Pons (tissue), 1 donor: Measurements from ENCODE around the gene RASGRP4.
"Not testable (repeated sequence)": the region's sequence is repeated elsewhere in the genome, so short reads cannot be mapped to it uniquely, and the experiment has no call there.

Source experiments
- DNase-seq: peaks from one replicate; pipeline ENCODE4 v3.0.0-alpha.2; 2016; ENCODE audit warnings: low spot score

Gene RASGRP4

DNA sequence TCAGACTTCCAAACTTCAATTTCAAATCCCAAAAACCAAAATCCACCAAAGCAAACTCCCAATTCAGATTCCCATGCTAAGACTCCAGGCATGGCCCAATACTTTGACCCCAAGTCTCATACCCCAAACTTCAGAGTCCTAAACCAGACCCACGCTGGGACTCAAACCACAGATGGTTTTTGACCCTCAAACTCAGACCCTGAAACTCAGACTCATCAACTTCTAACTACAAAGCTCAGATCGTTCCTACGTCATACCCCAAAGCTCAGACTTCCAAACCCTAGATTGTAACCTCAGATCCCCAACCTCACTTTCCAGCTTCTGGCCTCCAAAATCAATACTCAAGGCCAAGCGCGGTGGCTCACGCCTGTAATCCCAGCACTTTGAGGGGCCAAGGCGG, 19.3 kb upstream of the RASGRP4 start:
- DNase-seq, result no peak

GRCh38 chr19:38444026-38444425, 18.0 kb upstream of the RASGRP4 start:
- DNase-seq, result no peak

DNA sequence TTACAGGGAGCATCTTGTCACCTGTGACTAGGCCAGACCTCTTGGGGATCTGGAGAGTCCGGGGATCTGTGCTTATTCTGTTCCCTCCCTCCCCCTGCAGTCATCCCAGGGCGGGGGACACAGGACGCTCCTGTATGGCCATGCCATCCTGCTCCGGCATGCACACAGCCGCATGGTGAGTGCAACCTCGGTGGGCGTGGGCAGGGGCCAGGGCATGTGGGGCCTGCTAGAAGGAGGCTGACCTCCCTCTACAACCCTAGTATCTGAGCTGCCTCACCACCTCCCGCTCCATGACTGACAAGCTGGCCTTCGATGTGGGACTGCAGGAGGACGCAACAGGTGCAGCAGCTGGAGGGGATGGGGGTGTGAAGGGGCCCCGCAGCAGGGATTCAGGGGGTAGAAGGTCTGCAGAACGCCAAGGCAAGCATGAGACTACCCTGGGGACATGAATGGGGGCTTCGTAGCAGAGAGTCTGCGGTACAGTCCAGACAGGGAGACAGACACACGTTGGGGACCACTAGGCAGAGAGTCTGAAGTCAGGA, 17.5 kb upstream of the RASGRP4 start:
- no peak for DNase-seq

DNA sequence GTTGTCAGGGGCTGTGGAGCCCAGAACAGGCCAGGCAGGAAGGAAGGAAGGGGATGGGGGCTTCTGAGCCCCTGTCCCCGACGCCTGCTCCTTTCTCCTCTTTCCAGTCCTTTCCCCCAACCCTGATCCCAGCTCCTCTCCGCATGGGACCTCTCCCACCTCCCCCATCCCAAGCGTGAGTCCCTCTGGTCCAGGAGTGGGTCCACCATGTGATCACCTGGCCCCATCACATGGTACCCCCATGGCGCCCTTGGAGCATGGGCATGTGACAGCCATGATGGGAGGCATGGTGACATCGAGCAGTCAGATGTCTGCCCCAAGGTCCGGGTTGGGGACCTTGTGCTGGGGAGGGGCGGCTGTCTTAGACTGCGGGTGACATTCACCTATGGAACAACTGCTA, 16.7 kb upstream of the RASGRP4 start:
- no peak for DNase-seq

DNA sequence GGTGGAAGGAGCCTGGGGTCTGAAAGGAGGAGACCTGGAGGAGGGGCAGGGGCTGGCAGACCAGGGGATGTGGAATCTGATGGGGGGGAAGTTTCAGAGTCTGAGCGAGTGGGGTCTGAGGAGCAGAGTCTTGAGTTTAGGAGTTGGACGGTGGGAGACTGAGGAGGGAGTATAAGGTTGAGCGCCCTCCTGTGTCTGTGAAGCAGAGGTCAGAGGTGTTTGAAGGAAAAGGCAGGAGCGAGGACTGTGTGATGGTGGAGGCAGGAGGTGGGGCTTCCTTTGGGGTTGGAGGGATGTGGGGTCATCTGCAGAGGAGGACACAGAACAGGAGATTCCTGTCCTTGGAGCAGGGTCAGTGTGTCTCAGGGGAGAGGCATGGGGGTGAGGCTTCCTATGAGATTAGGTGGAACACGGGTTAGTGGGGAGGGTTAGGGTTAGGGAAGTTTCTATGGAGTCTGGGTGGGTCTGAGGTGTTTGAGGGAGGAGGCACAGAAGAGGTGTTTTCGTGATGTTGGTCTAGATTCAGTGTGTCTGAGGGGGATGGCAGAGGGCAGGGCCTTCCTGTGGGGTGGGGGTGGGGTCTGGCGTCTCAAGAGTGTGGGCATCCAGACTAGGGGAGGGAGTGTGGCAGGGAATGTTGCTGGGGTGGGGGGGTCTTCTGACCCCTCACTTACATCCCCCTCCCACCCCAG, 15.8 kb upstream of the RASGRP4 start:
- DNase-seq, result no peak

- DNase-seq, result no peak
Observed at GRCh38 chr19:38440592-38440991, 14.6 kb upstream of the RASGRP4 start.

GRCh38 chr19:38437917-38438316, 11.9 kb upstream of the RASGRP4 start:
- no peak for DNase-seq

DNA sequence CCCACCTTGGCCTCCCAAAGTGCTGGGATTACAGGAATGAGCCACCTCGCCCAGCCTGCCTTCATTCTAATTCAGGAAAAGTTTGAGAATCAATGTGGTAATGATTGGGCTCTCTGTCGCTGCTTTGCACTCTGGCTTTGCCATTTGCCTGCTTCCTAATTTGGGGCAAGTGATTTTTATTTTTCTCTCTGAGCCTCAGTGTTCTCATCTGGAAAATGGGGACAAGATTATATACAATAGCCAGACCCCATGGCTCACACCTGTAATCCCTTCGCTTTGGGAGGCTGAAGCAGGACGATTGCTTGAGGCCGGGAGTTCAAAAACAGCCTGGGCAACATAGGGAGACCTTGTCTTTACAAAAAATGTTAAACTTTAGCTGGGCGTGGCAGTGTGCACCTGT, 11.3 kb upstream of the RASGRP4 start:
- DNase-seq, result no peak

GRCh38 chr19:38434549-38435051, 8.6 kb upstream of the RASGRP4 start:
- peak; percentile 61 for DNase-seq

DNA sequence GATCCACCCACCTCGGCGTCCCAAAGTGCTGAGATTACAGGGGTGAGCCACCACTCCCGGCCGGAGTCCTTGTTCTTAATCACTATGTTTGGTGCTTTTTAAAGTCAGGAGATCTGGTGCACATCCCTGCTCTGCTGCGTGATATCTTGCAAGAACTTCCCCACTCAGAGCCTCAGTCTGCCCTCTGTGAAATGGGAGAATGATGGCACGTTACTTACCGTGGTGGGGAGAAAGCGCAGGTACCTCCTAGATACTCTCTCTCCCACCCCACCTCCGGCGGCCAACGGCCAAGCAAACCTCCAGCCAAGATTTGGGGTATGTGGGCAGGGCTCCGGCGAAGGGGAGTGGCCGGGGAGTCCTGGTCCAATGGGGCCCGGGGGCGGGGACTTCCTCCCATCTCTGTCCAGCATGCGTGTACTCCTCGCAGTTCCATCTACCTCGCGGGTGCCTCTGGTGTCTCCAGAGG, 7.3 kb upstream of the RASGRP4 start, which contains the start of gene RYR1:
Gene RYR1, plus strand, starts transcription at position 424 of the 466 bp plus-strand sequence. CDS start 139 bp downstream, outside the sequence.
- DNase-seq, result peak; percentile 43

GRCh38 chr19:38430931-38431330, 4.9 kb upstream of the RASGRP4 start:
- no peak for DNase-seq

GRCh38 chr19:38429811-38430156, 3.8 kb upstream of the RASGRP4 start:
- DNase-seq, result no peak

GRCh38 chr19:38429055-38429810, 3.2 kb upstream of the RASGRP4 start:
- no peak for DNase-seq

GRCh38 chr19:38427035-38427677, 1.1 kb upstream of the RASGRP4 start:
- not testable (repeated sequence) for DNase-seq

GRCh38 chr19:38425222-38425809, 703 bp downstream of the RASGRP4 start:
- DNase-seq, result no peak

GRCh38 chr19:38424272-38424671, 1.7 kb downstream of the RASGRP4 start:
- DNase-seq, result no peak

GRCh38 chr19:38422438-38422837, 3.6 kb downstream of the RASGRP4 start:
- DNase-seq, result no peak

- no peak for DNase-seq
Observed at GRCh38 chr19:38421856-38422255, 4.2 kb downstream of the RASGRP4 start.

GRCh38 chr19:38420935-38421334, 5.1 kb downstream of the RASGRP4 start:
- no peak for DNase-seq

DNA sequence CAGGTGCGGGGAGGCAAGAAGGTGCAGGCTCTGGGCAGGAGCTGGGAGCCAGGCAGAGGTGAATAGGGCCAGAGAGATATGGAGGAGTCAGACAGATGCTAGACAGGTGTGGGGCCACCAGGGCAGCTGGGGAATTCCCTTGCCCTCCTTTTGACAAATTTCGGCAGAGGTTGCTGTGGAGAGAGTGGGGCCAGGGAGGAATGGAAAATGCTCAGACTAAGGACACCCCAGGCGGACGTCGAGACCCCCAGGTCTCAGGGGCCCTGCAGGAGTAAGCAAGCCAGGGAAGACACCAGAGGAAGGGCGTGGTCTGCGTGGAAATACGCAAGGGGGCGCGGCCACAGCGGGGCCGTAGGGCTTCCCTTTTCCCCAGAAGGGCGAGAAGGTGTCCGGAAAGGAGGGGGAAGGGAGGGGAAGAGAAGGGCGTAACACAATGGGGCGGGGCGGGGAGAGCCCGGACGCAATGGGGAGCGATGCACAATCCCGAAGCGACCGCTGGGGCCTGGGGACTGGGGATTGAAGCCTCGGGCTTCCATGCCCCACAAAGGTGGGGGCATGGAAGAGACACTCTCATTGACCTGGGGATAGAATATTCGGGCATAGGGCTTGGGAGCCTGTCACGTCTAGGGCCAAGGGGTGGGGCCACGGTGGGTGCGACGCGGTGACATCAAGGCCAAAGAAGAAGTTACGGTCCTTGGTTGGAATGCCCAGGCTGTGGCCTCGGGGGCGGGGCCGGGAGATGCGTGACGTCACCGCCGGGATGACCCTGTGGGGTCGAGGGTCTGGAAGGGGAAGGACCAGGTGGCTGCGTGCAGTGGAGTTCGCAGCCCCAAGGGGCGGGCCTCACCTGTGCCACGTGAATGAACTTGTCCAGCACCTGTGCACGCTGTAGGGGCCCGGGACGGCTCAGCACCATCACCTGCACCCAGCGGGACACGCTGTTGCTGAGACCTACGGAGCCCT, 8.2 kb downstream of the RASGRP4 start:
- DNase-seq, result peak; percentile 25

DNA sequence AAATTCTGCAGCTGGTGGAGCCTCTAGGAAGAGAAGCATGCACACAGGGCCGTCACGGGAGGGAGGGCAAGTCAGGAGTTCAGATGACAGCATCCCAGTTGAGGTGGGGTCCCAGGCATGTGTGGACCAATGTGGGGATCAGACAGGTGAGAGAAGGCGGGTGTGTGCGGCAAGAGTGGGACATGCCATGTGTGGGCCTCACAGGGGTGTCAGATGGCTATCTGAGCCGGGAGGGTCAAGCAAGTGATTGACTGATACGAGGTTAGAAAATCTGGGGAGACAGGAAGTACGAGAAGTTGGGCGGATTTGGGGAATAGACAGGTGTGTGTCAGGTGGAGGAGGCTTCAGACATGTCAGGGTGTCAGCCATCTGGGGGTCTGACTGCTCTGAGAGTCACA, 8.9 kb downstream of the RASGRP4 start:
- DNase-seq, result no peak
